ENCODE measurements around the gene ITK.
A peak's percentile ranks its signal among the peaks of the same experiment; 100 is the strongest.

The ITK gene

GRCh38 chr5:157148734-157149615 is 31.7 kb upstream of the ITK start:
- peak; percentile 77 for TF ChIP-seq CTCF (IDR thresholded peaks at IDR 0.05; ENCODE audit: low read depth, low read length)
- no peak overlapping the region for H3K4me3 ChIP-seq (ENCODE audit: low read depth, low read length)

GRCh38 chr5:157150995-157151394 is 29.6 kb upstream of the ITK start:
- TF ChIP-seq CTCF (IDR thresholded peaks at IDR 0.05; ENCODE audit: low read depth, low read length), result no peak
- no peak overlapping the region for H3K4me3 ChIP-seq (ENCODE audit: low read depth, low read length)

- H3K4me3 ChIP-seq (ENCODE audit: low read depth, low read length), result no peak overlapping the region
- no peak for TF ChIP-seq CTCF (IDR thresholded peaks at IDR 0.05; ENCODE audit: low read depth, low read length)
Observed at GRCh38 chr5:157155297-157155696, 25.3 kb upstream of the ITK start.

DNA sequence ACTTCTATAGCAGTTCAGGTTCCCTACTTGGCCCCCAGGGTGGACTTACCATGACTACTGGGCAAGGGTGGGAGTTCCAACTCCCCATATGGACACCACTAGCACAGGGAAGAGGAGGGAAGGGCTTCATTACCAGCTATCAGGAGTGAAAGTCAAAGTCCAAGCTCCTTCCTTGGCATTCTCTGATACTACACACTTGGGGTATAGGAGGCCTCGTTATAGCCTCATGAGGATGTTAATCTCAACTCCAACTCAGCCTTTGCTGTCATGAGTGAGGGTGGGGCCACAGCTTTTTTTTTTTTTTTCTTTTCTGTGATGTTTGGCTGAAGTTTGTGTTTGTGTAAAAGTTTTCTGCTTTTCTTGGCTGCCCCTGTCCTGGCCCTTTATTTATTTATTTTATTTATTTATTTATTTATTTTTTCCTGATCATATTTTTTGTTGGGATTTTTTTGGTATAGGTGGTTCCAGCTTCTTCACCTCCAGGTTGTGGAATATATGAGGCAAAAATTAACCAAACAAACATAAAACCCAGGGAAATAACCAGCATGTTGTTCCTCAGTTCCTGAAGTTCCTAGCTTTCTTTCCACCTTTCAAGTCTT is 23.2 kb upstream of the ITK start:
- H3K4me3 ChIP-seq (ENCODE audit: low read depth, low read length), result no peak overlapping the region
- no peak for TF ChIP-seq CTCF (IDR thresholded peaks at IDR 0.05; ENCODE audit: low read depth, low read length)

DNA sequence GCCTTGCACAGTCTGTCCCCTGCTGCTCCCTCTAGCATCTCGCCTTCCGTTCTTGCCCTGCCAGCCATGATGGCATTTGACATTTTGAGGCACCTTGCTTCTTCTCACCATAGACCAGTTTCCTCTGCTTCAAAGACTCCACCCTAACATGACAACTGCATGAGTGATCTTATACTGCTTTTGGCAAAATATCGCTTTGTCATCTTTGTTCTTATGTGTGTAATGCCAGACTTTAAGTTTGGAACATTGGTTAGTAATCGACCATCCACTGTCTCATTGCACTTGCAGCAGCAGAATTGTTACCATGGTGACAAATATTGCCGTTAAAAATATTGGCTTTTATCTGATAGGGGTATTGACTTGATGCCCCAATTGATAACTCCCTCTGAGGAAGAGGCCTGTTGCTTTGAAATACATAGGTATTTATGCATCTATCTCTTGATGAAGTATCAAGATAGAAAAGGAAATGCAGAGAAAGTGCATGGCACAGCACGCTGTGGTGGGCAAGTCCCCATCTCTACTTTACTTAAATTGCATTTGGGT is 21.4 kb upstream of the ITK start:
- no peak for TF ChIP-seq CTCF (IDR thresholded peaks at IDR 0.05; ENCODE audit: low read depth, low read length)
- H3K4me3 ChIP-seq (ENCODE audit: low read depth, low read length), result no peak overlapping the region

- TF ChIP-seq CTCF (IDR thresholded peaks at IDR 0.05; ENCODE audit: low read depth, low read length), result no peak
- no peak overlapping the region for H3K4me3 ChIP-seq (ENCODE audit: low read depth, low read length)
Observed at GRCh38 chr5:157160001-157160400, 20.6 kb upstream of the ITK start.

GRCh38 chr5:157161996-157162395 is 18.6 kb upstream of the ITK start:
- H3K4me3 ChIP-seq (ENCODE audit: low read depth, low read length), result no peak overlapping the region
- TF ChIP-seq CTCF (IDR thresholded peaks at IDR 0.05; ENCODE audit: low read depth, low read length), result no peak
